IPS-NIHi7 (cell line): Measurements from ENCODE around the gene PSMB5.
"Not testable (repeated sequence)": the region's sequence is repeated elsewhere in the genome, so short reads cannot be mapped to it uniquely, and the experiment has no call there.

Experiments
- DNase-seq: peaks from one replicate; pipeline ENCODE4 v3.0.0; 2012; ENCODE audit warnings: mixed read lengths; ENCODE audit errors: extremely low spot score

Gene PSMB5

GRCh38 chr14:23015618-23016017, 19.1 kb downstream of the PSMB5 start:
- DNase-seq: no peak

- DNase-seq: not testable (repeated sequence)
These were observed 21.0 kb downstream of the PSMB5 start for GRCh38 chr14:23013749-23014054.

GRCh38 chr14:23013054-23013748, 21.5 kb downstream of the PSMB5 start:
- no peak for DNase-seq

GRCh38 chr14:23009939-23010726, 24.6 kb downstream of the PSMB5 start, which contains the start of gene C14orf93:
C14orf93 (minus strand) TSS chr14:23010143; CDS start chr14:22999023, 11,120 bp downstream.
- DNase-seq: peak; percentile 87

GRCh38 chr14:23009483-23009938, 25.2 kb downstream of the PSMB5 start:
- no peak for DNase-seq

- no peak for DNase-seq
These were observed 25.9 kb downstream of the PSMB5 start for GRCh38 chr14:23008831-23009230.

GRCh38 chr14:23006544-23007419, 27.9 kb downstream of the PSMB5 start:
- peak; percentile 96 for DNase-seq

GRCh38 chr14:23006188-23006534, 28.5 kb downstream of the PSMB5 start:
- DNase-seq: no peak

- no peak for DNase-seq
These were observed 29.1 kb downstream of the PSMB5 start for GRCh38 chr14:23005451-23006187.

- DNase-seq: not testable (repeated sequence)
These were observed 30.4 kb downstream of the PSMB5 start for GRCh38 chr14:23004274-23004673.

- no peak for DNase-seq
These were observed 32.1 kb downstream of the PSMB5 start for GRCh38 chr14:23002592-23002991.

- DNase-seq: no peak
These were observed 33.8 kb downstream of the PSMB5 start for GRCh38 chr14:23000860-23001259.

- no peak for DNase-seq
These were observed 36.2 kb downstream of the PSMB5 start for GRCh38 chr14:22998329-22999012.

GRCh38 chr14:22997676-22998323, 36.9 kb downstream of the PSMB5 start:
- no peak for DNase-seq

- DNase-seq: no peak
These were observed 37.7 kb downstream of the PSMB5 start for GRCh38 chr14:22996768-22997654.

- no peak for DNase-seq
These were observed 38.6 kb downstream of the PSMB5 start for GRCh38 chr14:22995889-22996625.

- no peak for DNase-seq
These were observed 39.9 kb downstream of the PSMB5 start for GRCh38 chr14:22994762-22995275.

- DNase-seq: no peak
These were observed 41.2 kb downstream of the PSMB5 start for GRCh38 chr14:22993517-22993916.
